ENCODE data around the gene STPG1. TPM values are rescaled to one million over a fixed set of nuclear protein-coding genes. Genes with fewer than 3 reads are reported as not detected.

Gene STPG1
- total and polyA plus RNA-seq, 9 of the 15 experiments (the other 6 are each of a cell fraction or from before 2014, with no cell fraction given), result 5.0 to 11.9 (median 8.3) TPM

DNA sequence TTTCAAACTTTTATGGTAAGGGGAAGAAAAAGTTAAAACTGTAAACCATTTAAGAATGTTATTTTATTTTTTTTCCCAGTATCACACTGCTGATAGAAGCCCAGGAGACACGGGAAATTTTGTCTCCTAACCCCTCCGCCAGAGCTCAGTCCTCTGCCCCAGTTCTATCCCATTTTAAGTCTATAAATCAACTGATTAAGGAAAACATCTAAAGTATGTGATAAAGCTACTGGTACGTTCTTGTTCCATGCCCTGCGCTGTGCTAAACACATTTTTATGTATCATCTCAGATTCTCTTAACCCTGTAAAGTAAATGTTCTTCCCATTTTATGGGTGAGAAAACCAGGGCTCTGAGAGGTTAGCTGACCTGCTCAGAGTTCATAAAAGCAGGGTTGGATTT lies 36.7 kb upstream of the STPG1 start (continued):
- TF ChIP-seq, protein P1, sequence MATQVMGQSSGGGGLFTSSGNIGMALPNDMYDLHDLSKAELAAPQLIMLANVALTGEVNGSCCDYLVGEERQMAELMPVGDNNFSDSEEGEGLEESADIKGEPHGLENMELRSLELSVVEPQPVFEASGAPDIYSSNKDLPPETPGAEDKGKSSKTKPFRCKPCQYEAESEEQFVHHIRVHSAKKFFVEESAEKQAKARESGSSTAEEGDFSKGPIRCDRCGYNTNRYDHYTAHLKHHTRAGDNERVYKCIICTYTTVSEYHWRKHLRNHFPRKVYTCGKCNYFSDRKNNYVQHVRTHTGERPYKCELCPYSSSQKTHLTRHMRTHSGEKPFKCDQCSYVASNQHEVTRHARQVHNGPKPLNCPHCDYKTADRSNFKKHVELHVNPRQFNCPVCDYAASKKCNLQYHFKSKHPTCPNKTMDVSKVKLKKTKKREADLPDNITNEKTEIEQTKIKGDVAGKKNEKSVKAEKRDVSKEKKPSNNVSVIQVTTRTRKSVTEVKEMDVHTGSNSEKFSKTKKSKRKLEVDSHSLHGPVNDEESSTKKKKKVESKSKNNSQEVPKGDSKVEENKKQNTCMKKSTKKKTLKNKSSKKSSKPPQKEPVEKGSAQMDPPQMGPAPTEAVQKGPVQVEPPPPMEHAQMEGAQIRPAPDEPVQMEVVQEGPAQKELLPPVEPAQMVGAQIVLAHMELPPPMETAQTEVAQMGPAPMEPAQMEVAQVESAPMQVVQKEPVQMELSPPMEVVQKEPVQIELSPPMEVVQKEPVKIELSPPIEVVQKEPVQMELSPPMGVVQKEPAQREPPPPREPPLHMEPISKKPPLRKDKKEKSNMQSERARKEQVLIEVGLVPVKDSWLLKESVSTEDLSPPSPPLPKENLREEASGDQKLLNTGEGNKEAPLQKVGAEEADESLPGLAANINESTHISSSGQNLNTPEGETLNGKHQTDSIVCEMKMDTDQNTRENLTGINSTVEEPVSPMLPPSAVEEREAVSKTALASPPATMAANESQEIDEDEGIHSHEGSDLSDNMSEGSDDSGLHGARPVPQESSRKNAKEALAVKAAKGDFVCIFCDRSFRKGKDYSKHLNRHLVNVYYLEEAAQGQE (IDR thresholded peaks at IDR 0.05; ENCODE audit: borderline replicate concordance), result no peak
- TF ChIP-seq, protein P1 (CRISPR knock-in tag; IDR thresholded peaks at IDR 0.05; ENCODE audit: low read depth), result no peak
- TF ChIP-seq, protein P2, sequence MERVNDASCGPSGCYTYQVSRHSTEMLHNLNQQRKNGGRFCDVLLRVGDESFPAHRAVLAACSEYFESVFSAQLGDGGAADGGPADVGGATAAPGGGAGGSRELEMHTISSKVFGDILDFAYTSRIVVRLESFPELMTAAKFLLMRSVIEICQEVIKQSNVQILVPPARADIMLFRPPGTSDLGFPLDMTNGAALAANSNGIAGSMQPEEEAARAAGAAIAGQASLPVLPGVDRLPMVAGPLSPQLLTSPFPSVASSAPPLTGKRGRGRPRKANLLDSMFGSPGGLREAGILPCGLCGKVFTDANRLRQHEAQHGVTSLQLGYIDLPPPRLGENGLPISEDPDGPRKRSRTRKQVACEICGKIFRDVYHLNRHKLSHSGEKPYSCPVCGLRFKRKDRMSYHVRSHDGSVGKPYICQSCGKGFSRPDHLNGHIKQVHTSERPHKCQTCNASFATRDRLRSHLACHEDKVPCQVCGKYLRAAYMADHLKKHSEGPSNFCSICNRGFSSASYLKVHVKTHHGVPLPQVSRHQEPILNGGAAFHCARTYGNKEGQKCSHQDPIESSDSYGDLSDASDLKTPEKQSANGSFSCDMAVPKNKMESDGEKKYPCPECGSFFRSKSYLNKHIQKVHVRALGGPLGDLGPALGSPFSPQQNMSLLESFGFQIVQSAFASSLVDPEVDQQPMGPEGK (CRISPR knock-in tag; IDR thresholded peaks at IDR 0.05; ENCODE audit: borderline replicate concordance), result no peak
- TF ChIP-seq KDM1A (IDR thresholded peaks at IDR 0.05) (no peak), ZFP30 (CRISPR knock-in tag; IDR thresholded peaks at IDR 0.05; ENCODE audit: borderline replicate concordance) (no peak), ZNF668 (CRISPR knock-in tag; IDR thresholded peaks at IDR 0.05) (no peak), ZNF764 (CRISPR knock-in tag; IDR thresholded peaks at IDR 0.05; ENCODE audit: low read depth) (no peak), TRIM28 (IDR thresholded peaks at IDR 0.05) (no peak), HMGN3 (IDR thresholded peaks at IDR 0.05; ENCODE audit: borderline replicate concordance, extremely low read depth, insufficient read length, low read depth, low read length) (no peak)
- TF ChIP-seq, protein P3, sequence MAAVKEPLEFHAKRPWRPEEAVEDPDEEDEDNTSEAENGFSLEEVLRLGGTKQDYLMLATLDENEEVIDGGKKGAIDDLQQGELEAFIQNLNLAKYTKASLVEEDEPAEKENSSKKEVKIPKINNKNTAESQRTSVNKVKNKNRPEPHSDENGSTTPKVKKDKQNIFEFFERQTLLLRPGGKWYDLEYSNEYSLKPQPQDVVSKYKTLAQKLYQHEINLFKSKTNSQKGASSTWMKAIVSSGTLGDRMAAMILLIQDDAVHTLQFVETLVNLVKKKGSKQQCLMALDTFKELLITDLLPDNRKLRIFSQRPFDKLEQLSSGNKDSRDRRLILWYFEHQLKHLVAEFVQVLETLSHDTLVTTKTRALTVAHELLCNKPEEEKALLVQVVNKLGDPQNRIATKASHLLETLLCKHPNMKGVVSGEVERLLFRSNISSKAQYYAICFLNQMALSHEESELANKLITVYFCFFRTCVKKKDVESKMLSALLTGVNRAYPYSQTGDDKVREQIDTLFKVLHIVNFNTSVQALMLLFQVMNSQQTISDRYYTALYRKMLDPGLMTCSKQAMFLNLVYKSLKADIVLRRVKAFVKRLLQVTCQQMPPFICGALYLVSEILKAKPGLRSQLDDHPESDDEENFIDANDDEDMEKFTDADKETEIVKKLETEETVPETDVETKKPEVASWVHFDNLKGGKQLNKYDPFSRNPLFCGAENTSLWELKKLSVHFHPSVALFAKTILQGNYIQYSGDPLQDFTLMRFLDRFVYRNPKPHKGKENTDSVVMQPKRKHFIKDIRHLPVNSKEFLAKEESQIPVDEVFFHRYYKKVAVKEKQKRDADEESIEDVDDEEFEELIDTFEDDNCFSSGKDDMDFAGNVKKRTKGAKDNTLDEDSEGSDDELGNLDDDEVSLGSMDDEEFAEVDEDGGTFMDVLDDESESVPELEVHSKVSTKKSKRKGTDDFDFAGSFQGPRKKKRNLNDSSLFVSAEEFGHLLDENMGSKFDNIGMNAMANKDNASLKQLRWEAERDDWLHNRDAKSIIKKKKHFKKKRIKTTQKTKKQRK (IDR thresholded peaks at IDR 0.05; ENCODE audit: borderline replicate concordance, low read depth, low read length), result no peak
- TF ChIP-seq, protein P4, sequence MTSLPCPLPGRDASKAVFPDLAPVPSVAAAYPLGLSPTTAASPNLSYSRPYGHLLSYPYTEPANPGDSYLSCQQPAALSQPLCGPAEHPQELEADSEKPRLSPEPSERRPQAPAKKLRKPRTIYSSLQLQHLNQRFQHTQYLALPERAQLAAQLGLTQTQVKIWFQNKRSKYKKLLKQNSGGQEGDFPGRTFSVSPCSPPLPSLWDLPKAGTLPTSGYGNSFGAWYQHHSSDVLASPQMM (CRISPR knock-in tag; IDR thresholded peaks at IDR 0.05), result no peak
- TF ChIP-seq, protein P5, sequence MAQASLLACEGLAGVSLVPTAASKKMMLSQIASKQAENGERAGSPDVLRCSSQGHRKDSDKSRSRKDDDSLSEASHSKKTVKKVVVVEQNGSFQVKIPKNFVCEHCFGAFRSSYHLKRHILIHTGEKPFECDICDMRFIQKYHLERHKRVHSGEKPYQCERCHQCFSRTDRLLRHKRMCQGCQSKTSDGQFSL (CRISPR knock-in tag; IDR thresholded peaks at IDR 0.05), result no peak
- TF ChIP-seq, protein P5 (tag; IDR thresholded peaks at IDR 0.05), result no peak
